Stimulated activated CD8-positive, alpha-beta memory T cell treated with anti-CD3 and anti-CD28 coated beads, Interleukin-12 subunit alpha, Interleukin-12 subunit beta, amount 100 ng/mL, for 1 hour (primary cell): ENCODE data around the gene ZNFX1.

ENCODE experiments used
- DNase-seq: peaks from one replicate; pipeline ENCODE4 v3.0.0-alpha.2; 2020; ENCODE audit warnings: low read depth

The ZNFX1 gene

GRCh38 chr20:49292010-49292409, 14.2 kb upstream of the ZNFX1 start:
- no peak for DNase-seq

- no peak for DNase-seq
Observed at GRCh38 chr20:49291200-49291599, 13.3 kb upstream of the ZNFX1 start.

- no peak for DNase-seq
Observed at GRCh38 chr20:49290608-49291191, 12.8 kb upstream of the ZNFX1 start.

GRCh38 chr20:49288784-49289696, 11.2 kb upstream of the ZNFX1 start:
- DNase-seq: no peak

GRCh38 chr20:49288250-49288751, 10.4 kb upstream of the ZNFX1 start:
- DNase-seq: no peak

GRCh38 chr20:49287555-49288249, 9.8 kb upstream of the ZNFX1 start:
- DNase-seq: no peak

GRCh38 chr20:49286689-49287551, 9.1 kb upstream of the ZNFX1 start:
- DNase-seq: no peak

- DNase-seq: no peak
Observed at GRCh38 chr20:49285813-49286494, 8.1 kb upstream of the ZNFX1 start.

- no peak for DNase-seq
Observed at GRCh38 chr20:49285233-49285668, 7.4 kb upstream of the ZNFX1 start.

- DNase-seq: no peak
Observed at GRCh38 chr20:49284818-49285217, 7.0 kb upstream of the ZNFX1 start.

GRCh38 chr20:49283703-49284625, 6.1 kb upstream of the ZNFX1 start:
- DNase-seq: no peak

- DNase-seq: no peak
Observed at GRCh38 chr20:49283176-49283702, 5.4 kb upstream of the ZNFX1 start.

GRCh38 chr20:49282584-49283171, 4.8 kb upstream of the ZNFX1 start:
- no peak for DNase-seq

- DNase-seq: no peak
Observed at GRCh38 chr20:49281913-49282467, 4.1 kb upstream of the ZNFX1 start.

- DNase-seq: no peak
Observed at GRCh38 chr20:49281059-49281912, 3.4 kb upstream of the ZNFX1 start.

GRCh38 chr20:49280463-49281058, 2.7 kb upstream of the ZNFX1 start:
- DNase-seq: no peak

- DNase-seq: no peak
Observed at GRCh38 chr20:49279677-49280462, 2.0 kb upstream of the ZNFX1 start.
